Measurements from ENCODE around the gene UPF3A.
A peak's percentile ranks its signal among the peaks of the same experiment; 100 is the strongest.
"Not testable (repeated sequence)": the region's sequence is repeated elsewhere in the genome, so short reads cannot be mapped to it uniquely, and the experiment has no call there.

Gene UPF3A

DNA sequence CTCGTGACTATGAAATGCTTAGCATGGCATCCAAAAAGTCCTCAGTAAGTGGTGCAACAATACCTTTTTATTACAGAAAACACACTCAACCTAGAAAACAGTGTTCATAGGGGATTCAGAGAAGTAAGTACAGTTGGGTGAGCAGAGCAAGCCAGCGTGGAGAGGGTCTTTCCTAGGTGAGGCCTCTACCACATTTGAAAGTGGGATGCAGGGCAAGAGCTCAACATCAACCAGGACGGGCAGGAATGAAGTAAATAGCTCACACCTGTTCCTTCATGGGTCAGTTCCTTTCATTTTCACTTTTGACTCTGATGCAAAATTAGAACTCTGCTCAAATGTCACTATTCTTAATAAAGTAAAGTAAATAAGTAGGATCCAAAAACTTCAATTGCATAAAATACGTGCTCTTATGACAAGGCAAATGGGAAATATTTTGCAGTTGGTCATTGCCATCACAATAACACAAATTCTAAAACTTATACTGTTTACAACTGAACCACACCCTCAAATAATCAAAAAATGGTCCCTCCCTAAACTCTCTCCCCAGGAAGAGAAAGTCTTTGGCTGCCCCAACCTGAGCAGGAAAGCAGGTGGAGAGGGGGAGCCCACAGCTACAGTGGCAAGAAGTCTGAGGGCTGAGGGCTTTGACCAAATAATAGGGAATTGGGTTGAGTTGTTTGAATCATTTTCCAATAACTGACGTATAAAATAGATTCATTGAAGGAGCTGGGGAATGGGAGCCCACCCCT, 53.1 kb downstream of the UPF3A start:
- DNase-seq, result no peak

DNA sequence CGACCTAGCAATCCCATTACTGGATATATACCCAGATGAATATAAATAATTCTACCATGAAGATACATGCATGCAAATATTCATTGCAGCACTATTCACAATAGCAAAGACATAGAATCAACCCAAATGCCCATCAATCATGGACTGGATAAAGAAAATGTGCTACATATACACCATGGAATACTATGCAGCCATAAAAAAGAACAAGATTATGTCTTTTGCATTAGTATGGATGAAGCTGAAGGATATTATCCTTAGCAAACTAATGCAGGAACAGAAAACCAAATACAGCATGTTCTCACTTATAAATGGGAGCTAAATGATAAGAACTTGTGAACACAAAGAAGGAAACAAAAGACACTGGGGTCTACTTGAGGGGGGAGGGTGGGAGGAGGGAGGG, 55.1 kb downstream of the UPF3A start:
- DNase-seq, result not testable (repeated sequence)

DNA sequence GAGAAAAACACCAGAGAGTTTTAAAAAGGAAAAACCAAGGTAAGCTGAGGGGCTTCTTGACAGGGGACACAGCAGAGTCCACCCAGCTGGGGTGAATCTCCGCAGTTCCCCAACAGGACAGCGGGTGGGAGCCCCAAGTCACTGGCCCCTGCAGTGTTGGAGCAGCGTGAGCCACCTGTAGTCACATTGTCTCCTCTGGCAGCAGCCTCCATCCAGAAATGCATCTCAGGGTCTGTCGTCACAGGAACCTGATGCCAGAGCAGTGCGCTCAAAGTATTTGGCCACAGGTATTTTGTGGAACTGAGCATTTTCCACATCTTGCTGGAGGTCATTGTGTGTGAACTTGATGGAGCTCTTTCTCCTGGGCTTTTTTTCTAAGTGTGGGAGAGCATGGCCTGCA, 57.6 kb downstream of the UPF3A start:
- DNase-seq, result no peak

DNA sequence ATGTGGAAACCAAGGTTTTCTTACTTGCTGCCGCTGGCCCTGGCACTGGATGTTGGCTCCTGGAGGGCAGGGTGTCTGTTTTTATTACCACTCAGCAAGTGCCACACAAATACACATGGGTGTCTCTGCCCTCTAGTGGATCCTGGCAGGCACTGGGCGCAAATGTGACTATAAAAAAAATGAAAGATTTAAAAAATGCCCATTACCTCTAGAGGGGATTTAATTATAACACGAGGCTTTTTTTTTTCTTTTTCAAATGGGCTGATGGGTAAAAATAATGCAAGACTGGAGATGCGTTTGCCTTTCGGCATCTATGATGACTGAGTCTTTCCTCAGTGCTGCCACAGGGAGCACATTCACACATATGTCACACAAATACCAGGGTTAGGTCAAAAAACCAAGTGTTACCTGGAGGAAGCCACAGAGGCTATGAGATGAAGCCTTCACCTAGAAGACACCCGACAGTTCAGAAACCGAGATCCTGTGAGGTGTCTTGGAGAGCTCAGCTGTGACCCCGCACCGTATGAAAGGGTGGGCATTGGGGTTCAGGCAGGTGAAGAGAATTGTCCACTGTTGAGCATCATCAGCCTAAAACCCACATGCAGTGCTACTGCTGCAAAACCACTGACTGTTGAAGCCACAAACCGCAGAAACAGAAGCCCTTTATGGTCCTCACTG, 58.6 kb downstream of the UPF3A start:
- peak in 5 of 56 donors; percentile 0 to 12 (median 7) for DNase-seq

DNA sequence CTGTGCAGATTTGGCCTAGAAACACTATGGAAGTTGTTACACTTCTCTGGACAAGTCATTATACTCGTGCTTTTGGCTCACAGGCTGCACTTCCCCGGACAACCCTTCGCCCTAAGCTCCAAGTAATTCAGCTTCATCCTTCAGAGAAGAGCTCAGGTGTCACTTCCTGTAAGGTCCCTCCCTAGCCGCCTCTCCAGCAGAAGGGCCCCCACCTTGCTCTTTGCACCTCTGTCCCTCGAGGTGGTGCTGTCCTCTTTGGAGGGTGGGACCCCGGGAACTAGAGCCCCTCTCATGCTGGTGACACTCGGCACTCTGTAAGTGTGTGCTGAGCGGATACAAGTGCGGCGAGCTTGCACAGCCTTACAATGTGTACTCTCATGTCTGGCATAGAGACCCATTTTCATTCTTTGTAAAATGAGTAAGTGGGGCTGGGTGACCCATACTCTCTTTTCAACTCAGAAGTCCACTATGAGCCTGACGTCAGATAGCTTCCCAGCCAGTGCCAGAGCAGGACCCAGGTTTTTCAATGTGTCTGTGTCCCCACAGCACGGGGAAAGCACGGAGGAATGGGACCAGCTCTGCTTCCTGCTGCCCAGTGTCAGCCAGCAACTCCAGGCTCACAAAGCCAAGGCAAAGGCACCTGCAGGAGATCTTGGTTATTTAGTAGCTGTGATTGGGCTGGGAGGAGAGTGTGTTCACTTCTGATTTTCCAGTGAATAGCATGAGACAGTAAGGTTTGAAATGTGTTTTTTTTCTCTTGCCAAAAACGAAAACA, 59.8 kb downstream of the UPF3A start:
- DNase-seq, result no peak

DNA sequence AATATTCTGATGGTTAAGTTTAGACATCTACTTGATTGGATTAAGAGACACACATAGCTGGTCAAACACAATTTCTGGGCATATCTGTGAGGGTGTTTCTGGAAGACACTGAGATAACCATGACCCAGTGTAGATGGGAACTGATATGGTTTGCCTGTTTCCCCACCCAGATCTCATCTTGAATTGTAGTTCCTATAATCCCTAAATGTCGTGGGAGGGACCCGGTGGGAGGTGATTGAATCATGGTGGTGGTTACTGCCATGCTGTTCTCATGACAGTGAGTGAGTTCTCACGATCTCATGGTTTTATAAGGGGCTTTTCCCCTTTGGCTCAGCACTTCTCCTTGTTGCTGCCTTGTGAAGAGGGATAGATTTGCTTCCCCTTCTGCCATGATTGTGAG, 65.9 kb downstream of the UPF3A start:
- DNase-seq, result not testable (repeated sequence)

DNA sequence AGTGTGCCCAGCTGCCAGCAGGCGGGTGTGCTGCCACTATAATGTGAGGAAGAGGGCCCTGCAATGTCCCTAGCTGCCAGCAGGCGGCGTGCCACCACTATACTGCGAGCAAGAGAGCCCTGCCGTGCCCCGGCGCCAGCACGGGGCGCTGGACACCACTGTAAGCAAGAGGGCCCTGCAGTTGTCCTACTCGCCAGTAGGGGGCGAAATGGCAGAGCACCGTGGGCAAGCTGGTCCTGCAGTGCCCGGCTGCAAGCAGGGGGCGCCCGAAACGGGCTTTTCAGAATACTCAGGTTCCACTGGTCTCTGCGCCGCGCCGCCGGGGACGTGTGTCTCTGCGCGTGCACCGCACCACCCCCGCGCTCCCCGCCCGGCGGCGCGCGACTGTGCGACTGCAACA, 71.4 kb downstream of the UPF3A start:
- not testable (repeated sequence) for DNase-seq

DNA sequence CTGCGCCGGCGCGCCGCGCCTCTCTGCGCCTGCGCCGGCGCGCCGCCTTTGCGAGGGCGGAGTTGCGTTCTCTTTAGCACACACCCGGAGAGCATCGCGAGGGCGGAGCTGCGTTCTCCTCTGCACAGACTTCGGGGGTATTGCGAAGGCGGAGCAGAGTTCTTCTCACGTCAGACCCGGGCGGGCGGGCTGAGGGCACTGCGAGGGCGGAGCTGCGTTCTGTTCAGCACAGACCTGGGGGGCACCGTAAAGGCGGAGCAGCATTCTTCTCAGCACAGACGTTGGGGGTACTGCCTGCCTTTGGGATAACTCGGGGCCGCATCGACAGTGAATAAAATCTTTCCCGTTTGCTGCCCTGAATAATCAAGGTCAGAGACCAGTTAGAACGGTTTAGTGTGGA, 72.0 kb downstream of the UPF3A start:
- not testable (repeated sequence) for DNase-seq
